HEK293 (cell line): ENCODE results near the gene PILRA.

ENCODE experiments used
- CTCF ChIA-PET: fragments of 350-600 bp; formaldehyde crosslinking; extraction: SDS; loops from one replicate; lab custom pipeline; 2021; ENCODE audit warnings: antibody characterized with exemption; lab: Yijun Ruan, JAX
- POLR2A ChIA-PET: fragments of 300-600 bp; formaldehyde crosslinking; extraction: SDS; loops from one replicate; lab custom pipeline; 2020; ENCODE audit warnings: antibody characterized with exemption, inconsistent platforms; lab: Yijun Ruan, JAX
- H3K27ac ChIP-seq: fragments of 200-500 bp; sonication (Bioruptor generic); 2 replicates; pipeline ENCODE4 v1.5.1; 2014; ENCODE audit warnings: low read depth, low read length, control low read depth, inconsistent platforms; ENCODE audit errors: extremely low read depth
- H3K36me3 ChIP-seq, 2 experiments: fragments of 200-500 bp in 1 of 2; sonication (Bioruptor generic) in 1 of 2; 1 replicate in 1 of 2; 2 replicates in 1 of 2; pipeline ENCODE4 v1.5.1; 2014 to 2017; ENCODE audit warnings: inconsistent platforms in 2 of 2, low read length in 2 of 2; ENCODE audit not compliant: control insufficient read depth in 2 of 2, insufficient read depth in 1 of 2
- H3K4me1 ChIP-seq: fragments of 200-500 bp; sonication (Bioruptor generic); 2 replicates; pipeline ENCODE4 v1.5.1; 2014; ENCODE audit warnings: mild to moderate bottlenecking, low read length, inconsistent platforms; ENCODE audit not compliant: control insufficient read depth, insufficient read depth
- H3K4me3 ChIP-seq: 2 replicates; pipeline ENCODE4 v1.5.1; 2011; ENCODE audit warnings: low read depth, mild to moderate bottlenecking, control low read depth, low read length, moderate library complexity
- H3K9me3 ChIP-seq: fragments of 200-500 bp; sonication (Bioruptor generic); 2 replicates; pipeline ENCODE4 v1.5.1; 2014; ENCODE audit warnings: low read depth, low read length, inconsistent platforms; ENCODE audit not compliant: control insufficient read depth, insufficient read depth
- BCL11B ChIP-seq: fragments of 450-650 bp; formaldehyde crosslinking; IDR thresholded peaks from 2 replicates; pipeline ENCODE4 v1.5.1; 2016; ENCODE audit warnings: low read depth, missing biosample characterization, missing genetic modification characterization
- CTCF ChIP-seq: fragments of 450-650 bp; formaldehyde crosslinking; IDR thresholded peaks from 2 replicates; pipeline ENCODE4 v1.5.1; 2016; ENCODE audit warnings: missing biosample characterization, missing genetic modification characterization
- GFI1B ChIP-seq: fragments of 450-650 bp; formaldehyde crosslinking; IDR thresholded peaks from 2 replicates; pipeline ENCODE4 v1.5.1; 2016; ENCODE audit warnings: missing biosample characterization, missing genetic modification characterization
- GLIS1 ChIP-seq: fragments of 450-650 bp; formaldehyde crosslinking; IDR thresholded peaks from 2 replicates; pipeline ENCODE4 v1.5.1; 2016; ENCODE audit warnings: missing biosample characterization, missing genetic modification characterization
- KLF8 ChIP-seq: fragments of 450-650 bp; formaldehyde crosslinking; IDR thresholded peaks from 2 replicates; pipeline ENCODE4 v1.5.1; 2016; ENCODE audit warnings: missing biosample characterization, missing genetic modification characterization
- PRDM6 ChIP-seq: fragments of 450-650 bp; formaldehyde crosslinking; IDR thresholded peaks from 2 replicates; pipeline ENCODE4 v1.5.1; 2017; ENCODE audit warnings: missing biosample characterization, missing genetic modification characterization
- REST ChIP-seq: fragments of 450-650 bp; formaldehyde crosslinking; IDR thresholded peaks from 2 replicates; pipeline ENCODE4 v1.5.1; 2016; ENCODE audit warnings: missing biosample characterization, missing genetic modification characterization
- YY2 ChIP-seq: fragments of 450-650 bp; formaldehyde crosslinking; IDR thresholded peaks from 2 replicates; pipeline ENCODE4 v1.5.1; 2016; ENCODE audit warnings: missing biosample characterization, missing genetic modification characterization
- ZEB2 ChIP-seq: fragments of 450-650 bp; formaldehyde crosslinking; IDR thresholded peaks from 2 replicates; pipeline ENCODE4 v1.5.1; 2016; ENCODE audit warnings: missing biosample characterization, missing genetic modification characterization
- ZFP3 ChIP-seq: fragments of 450-650 bp; formaldehyde crosslinking; IDR thresholded peaks from 2 replicates; pipeline ENCODE4 v1.5.1; 2016; ENCODE audit warnings: low read depth, missing biosample characterization, missing genetic modification characterization
- ZNF2 ChIP-seq: fragments of 450-650 bp; formaldehyde crosslinking; IDR thresholded peaks from 2 replicates; pipeline ENCODE4 v1.5.1; 2016; ENCODE audit warnings: missing biosample characterization, missing genetic modification characterization
- ZNF324 ChIP-seq: fragments of 450-650 bp; formaldehyde crosslinking; IDR thresholded peaks from 2 replicates; pipeline ENCODE4 v1.5.1; 2016; ENCODE audit warnings: missing biosample characterization, missing genetic modification characterization
- ZNF37A ChIP-seq: fragments of 450-650 bp; IDR thresholded peaks from 2 replicates; pipeline ENCODE4 v1.5.1; 2018; ENCODE audit warnings: missing biosample characterization, missing genetic modification characterization
- ZNF518A ChIP-seq: fragments of 450-650 bp; formaldehyde crosslinking; conservative IDR thresholded peaks from 2 replicates; pipeline ENCODE4 v1.5.1; 2016; ENCODE audit warnings: low read depth, missing biosample characterization, missing genetic modification characterization
- TF ChIP-seq, protein P1 (sequence below): fragments of 450-650 bp; IDR thresholded peaks from 2 replicates; pipeline ENCODE4 v1.5.1; 2018; ENCODE audit warnings: missing biosample characterization, mild to moderate bottlenecking, missing genetic modification characterization
- TF ChIP-seq, protein P2 (sequence below): fragments of 450-650 bp; formaldehyde crosslinking; IDR thresholded peaks from 2 replicates; pipeline ENCODE4 v1.5.1; 2016; ENCODE audit warnings: missing biosample characterization, missing genetic modification characterization
- TF ChIP-seq, protein P3 (sequence below): fragments of 450-650 bp; IDR thresholded peaks from 2 replicates; pipeline ENCODE4 v1.5.1; 2018; ENCODE audit warnings: missing biosample characterization, missing genetic modification characterization

PILRA gene

GRCh38 chr7:100370746-100371145 is 2.5 kb upstream of the PILRA start:
- H3K4me3 ChIP-seq = no peak overlapping the region
- H3K9me3 ChIP-seq = no peaks in the 10 kb centered on the region
- ChIA-PET POLR2A (no interaction called here), CTCF (no interaction called here)
- H3K4me1 ChIP-seq = no peaks in the 10 kb centered on the region
- H3K27ac ChIP-seq = no peak overlapping the region
- TF ChIP-seq GLIS1 = no peak
- no peak for TF ChIP-seq ZEB2
- no peak for TF ChIP-seq BCL11B (tag by site-specific recombination)
- TF ChIP-seq, protein P1, sequence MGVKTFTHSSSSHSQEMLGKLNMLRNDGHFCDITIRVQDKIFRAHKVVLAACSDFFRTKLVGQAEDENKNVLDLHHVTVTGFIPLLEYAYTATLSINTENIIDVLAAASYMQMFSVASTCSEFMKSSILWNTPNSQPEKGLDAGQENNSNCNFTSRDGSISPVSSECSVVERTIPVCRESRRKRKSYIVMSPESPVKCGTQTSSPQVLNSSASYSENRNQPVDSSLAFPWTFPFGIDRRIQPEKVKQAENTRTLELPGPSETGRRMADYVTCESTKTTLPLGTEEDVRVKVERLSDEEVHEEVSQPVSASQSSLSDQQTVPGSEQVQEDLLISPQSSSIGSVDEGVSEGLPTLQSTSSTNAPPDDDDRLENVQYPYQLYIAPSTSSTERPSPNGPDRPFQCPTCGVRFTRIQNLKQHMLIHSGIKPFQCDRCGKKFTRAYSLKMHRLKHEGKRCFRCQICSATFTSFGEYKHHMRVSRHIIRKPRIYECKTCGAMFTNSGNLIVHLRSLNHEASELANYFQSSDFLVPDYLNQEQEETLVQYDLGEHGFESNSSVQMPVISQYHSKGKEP (tag by site-specific recombination) = no peak
- TF ChIP-seq, protein P2, sequence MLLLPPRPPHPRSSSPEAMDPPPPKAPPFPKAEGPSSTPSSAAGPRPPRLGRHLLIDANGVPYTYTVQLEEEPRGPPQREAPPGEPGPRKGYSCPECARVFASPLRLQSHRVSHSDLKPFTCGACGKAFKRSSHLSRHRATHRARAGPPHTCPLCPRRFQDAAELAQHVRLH (tag by site-specific recombination) = no peak
- TF ChIP-seq KLF8 = no peak
- no peak for TF ChIP-seq CTCF (tag by site-specific recombination)
- TF ChIP-seq PRDM6 (tag by site-specific recombination) = no peak
- TF ChIP-seq ZNF518A (tag by site-specific recombination) = no peak
- no peak for TF ChIP-seq ZFP3 (tag by site-specific recombination)
- no peak for TF ChIP-seq ZNF2 (tag by site-specific recombination)
- no peak for TF ChIP-seq YY2 (tag by site-specific recombination)
- no peak for TF ChIP-seq ZNF324 (tag by site-specific recombination)
- TF ChIP-seq ZNF37A (tag by site-specific recombination) = no peak
- TF ChIP-seq REST (tag by site-specific recombination) = no peak
- no peak for TF ChIP-seq GFI1B (tag by site-specific recombination)
- TF ChIP-seq, protein P3, sequence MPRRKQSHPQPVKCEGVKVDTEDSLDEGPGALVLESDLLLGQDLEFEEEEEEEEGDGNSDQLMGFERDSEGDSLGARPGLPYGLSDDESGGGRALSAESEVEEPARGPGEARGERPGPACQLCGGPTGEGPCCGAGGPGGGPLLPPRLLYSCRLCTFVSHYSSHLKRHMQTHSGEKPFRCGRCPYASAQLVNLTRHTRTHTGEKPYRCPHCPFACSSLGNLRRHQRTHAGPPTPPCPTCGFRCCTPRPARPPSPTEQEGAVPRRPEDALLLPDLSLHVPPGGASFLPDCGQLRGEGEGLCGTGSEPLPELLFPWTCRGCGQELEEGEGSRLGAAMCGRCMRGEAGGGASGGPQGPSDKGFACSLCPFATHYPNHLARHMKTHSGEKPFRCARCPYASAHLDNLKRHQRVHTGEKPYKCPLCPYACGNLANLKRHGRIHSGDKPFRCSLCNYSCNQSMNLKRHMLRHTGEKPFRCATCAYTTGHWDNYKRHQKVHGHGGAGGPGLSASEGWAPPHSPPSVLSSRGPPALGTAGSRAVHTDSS = no peak
- peaks cover 0 to 10% of the 10 kb centered on the region in 2 experiments; a peak in 2 of 3 replicates for H3K36me3 ChIP-seq
